GM12865 (cell line): ENCODE data around the gene NT5DC2.

ENCODE experiments used
- DNase-seq: peaks from one replicate; pipeline ENCODE4 v3.0.0; 2010; ENCODE audit warnings: low read depth
- H3K4me3 ChIP-seq: 2 replicates; pipeline ENCODE4 v1.5.1; 2011; ENCODE audit warnings: mild to moderate bottlenecking, low read depth, low read length, control low read depth
- TF ChIP-seq, protein P1 (sequence below): IDR thresholded peaks from 2 replicates; pipeline ENCODE4 v1.5.1; 2011; ENCODE audit warnings: low read length, control low read depth, low read depth, inconsistent platforms; ENCODE audit not compliant: insufficient read depth; ENCODE audit errors: missing control alignments

NT5DC2 gene

DNA sequence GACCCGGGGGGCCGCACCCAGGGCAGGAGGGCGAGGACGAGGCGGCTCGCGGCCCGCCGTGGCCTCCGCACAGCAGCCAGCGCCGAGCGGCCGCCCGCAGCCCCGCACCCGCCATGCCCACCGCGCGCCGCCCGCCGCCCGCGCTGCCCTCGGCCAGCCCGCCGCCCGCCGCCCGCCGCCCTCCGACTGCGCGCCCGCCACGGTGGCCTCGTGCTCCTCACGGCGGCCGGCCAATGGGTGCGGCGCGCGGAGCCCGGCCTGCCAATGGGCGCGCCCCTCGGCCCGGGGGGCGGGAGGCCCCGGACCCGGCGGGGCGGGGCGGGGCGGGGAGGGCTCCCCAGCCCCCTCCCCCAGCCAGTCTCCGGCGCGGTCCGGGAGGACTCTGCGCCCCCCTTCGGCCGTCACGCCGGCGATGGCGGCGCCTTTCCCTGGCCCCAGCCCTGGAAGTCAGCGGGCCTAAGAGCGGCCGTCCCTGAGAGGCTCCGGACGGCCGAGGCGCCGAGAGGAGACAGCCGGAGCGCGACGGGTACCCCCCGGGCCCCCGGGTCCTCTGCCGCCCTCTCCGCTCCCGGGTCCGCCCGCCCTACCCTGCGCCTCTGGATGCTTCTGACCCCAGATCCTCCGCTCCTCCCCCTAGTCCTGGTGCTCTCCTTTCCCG is at the start of gene NT5DC2:
Gene NT5DC2, minus strand, starts transcription at position 235 of the 658 bp plus-strand sequence. Its CDS starts 120 bp downstream, at position 115.
- DNase-seq = peak; percentile 83
- H3K4me3 ChIP-seq = peak within 1 kb of the TSS; percentile 81
- TF ChIP-seq, protein P1, sequence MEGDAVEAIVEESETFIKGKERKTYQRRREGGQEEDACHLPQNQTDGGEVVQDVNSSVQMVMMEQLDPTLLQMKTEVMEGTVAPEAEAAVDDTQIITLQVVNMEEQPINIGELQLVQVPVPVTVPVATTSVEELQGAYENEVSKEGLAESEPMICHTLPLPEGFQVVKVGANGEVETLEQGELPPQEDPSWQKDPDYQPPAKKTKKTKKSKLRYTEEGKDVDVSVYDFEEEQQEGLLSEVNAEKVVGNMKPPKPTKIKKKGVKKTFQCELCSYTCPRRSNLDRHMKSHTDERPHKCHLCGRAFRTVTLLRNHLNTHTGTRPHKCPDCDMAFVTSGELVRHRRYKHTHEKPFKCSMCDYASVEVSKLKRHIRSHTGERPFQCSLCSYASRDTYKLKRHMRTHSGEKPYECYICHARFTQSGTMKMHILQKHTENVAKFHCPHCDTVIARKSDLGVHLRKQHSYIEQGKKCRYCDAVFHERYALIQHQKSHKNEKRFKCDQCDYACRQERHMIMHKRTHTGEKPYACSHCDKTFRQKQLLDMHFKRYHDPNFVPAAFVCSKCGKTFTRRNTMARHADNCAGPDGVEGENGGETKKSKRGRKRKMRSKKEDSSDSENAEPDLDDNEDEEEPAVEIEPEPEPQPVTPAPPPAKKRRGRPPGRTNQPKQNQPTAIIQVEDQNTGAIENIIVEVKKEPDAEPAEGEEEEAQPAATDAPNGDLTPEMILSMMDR = no peak

DNA sequence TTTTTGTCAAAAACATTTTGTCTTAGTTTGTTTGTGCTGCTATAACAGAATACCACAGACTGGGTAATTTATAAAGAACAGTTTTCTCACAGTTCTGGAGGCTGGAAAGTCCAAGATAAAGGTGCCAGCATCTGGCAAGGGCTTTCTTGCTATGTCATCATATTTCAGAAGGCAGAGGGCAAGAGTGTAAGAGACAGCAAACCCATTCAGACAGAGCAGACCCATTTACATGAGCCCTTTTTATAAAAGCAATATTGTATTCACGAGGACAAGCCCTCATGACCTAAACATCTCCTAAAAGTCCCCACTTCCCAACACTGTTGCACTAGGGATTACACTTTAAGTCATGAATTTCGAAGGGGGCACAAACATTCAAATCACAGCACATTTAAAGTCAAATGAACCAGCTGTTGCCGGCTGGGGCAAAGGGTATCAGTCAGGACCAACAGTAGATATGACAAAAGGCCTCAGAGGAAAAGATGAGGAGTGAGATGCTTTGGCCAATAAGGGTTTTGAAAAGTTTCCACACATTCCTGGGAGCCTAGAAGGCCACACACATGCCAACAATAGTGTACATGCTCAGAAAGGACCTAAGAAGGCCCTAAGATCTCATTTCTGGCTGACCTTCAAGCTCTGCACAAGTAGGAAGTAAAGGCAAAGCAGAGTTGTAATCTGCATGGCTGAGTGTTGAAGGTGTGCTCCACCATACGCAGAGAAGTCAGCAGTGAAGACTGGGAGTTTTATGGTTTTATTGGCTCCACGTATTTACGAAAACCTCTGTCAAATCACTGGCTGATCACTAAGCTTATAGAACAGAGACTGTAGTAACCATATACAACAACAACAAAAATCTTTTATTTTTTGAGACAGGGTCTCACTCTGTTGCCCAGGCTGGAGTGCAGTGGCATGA is 40.7 kb upstream of the NT5DC2 start:
- TF ChIP-seq, protein P1 = no peak
- DNase-seq = no peak
- no peak overlapping the region for H3K4me3 ChIP-seq

DNA sequence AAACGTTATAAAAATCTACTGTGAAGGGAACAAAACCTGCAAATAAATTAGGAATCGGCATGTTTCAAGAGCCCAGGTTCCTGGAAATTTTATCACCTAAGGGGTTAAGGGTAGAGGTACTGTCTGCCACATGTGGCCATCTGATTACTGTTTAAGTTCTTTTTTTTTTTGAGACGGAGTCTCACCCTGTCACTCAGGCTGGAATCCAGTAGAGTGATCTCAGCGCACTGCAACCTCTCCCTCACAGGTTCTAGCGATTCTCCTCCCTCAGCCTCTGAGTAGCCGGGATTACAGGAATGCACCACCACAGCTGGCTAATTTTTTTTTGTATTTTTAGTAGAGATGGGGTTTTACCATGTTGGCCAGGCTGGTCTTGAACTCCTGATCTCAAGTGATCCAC is 38.6 kb upstream of the NT5DC2 start:
- no peak for DNase-seq
- H3K4me3 ChIP-seq = no peak overlapping the region
- TF ChIP-seq, protein P1 = no peak

DNA sequence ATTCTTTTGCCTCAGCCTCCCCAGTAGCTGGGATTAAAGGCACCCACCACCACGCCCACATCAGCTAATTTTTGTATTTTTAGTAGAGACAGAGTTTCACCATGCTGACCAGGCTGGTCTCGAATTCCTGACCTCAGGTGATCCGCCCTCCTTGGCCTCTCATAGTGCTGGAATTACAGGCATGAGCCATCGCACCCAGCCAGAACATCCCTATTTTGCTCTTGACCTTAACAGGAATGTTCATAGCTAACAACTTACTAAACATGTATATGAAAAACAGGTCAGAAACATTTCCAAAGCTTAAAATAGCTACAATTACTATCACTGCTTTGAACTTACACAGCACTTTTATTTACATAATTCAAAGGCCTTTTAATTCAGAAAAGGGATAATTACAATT is 36.4 kb upstream of the NT5DC2 start:
- TF ChIP-seq, protein P1 = no peak
- DNase-seq = no peak
- no peak overlapping the region for H3K4me3 ChIP-seq

DNA sequence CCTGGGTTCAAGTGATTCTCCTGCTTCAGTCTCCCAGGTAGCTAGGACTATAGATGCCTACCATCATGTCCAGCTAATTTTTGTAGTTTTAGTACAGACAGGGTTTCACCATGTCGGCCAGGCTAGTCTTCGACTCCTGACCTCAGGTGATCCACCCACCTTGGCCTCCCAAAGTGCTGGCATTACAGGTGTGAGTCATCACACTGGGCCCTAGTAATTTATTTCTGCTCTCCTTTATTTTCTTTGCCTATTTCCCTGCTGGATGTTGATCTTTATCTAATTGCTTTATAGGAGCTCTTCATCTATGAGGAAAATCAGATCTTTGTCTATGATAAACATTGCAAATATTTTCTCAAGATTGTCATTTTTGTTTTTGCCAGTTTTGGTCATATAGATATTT is 34.4 kb upstream of the NT5DC2 start:
- no peak for DNase-seq
- no peak overlapping the region for H3K4me3 ChIP-seq
- TF ChIP-seq, protein P1 = no peak

DNA sequence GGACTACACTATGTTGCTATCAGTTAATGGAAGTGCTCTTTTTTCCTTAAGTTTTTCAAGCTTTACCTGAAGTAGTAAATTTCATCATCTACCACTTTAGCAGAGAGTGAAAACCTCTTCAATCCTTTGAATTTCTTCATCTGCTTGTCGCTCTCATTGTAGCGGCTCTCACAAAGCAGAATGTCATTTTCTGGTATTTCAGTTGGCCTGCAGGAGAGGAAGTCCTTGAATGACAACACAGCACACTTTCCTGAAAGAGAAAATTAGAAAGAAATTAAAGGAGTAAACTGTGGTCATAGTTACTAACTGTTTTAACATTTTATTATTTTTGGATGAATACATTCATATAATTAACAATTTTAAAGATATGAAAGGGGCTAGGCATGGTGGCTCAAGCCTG is 30.3 kb upstream of the NT5DC2 start:
- no peak overlapping the region for H3K4me3 ChIP-seq
- TF ChIP-seq, protein P1 = no peak
- no peak for DNase-seq
